ACC112 (cell line): ENCODE measurements around the gene LARGE2.

Source experiments
- H2AFZ ChIP-seq: fragments of 200-600 bp; sonication (generic); one replicate; pipeline ENCODE4 v1.6.0; 2017; ENCODE audit warnings: antibody characterized with exemption, low read length; ENCODE audit not compliant: unreplicated experiment
- H3K27ac ChIP-seq: fragments of 200-600 bp; sonication (generic); 2 replicates; pipeline ENCODE4 v1.5.1; 2014; ENCODE audit warnings: low read depth, mild to moderate bottlenecking, antibody characterized with exemption, low read length, moderate library complexity
- H3K27me3 ChIP-seq: fragments of 200-600 bp; sonication (generic); 2 replicates; pipeline ENCODE4 v1.6.1; 2014; ENCODE audit warnings: mild to moderate bottlenecking, antibody characterized with exemption, low read length, moderate library complexity, mixed read lengths; ENCODE audit not compliant: insufficient read depth
- H3K36me3 ChIP-seq: fragments of 200-600 bp; sonication (generic); 2 replicates; pipeline ENCODE4 v1.6.1; 2016; ENCODE audit warnings: mild to moderate bottlenecking, antibody characterized with exemption, low read length, moderate library complexity, mixed read lengths; ENCODE audit not compliant: insufficient read depth
- H3K4me1 ChIP-seq: fragments of 200-600 bp; sonication (generic); one replicate; pipeline ENCODE4 v1.6.1; 2016; ENCODE audit warnings: low read length, mixed read lengths; ENCODE audit not compliant: insufficient read depth, unreplicated experiment, control insufficient read depth
- H3K4me3 ChIP-seq: fragments of 200-600 bp; sonication (generic); 2 replicates; pipeline ENCODE4 v1.5.1; 2014; ENCODE audit warnings: mild to moderate bottlenecking, low read depth, low read length
- H3K79me2 ChIP-seq: fragments of 200-600 bp; sonication (generic); one replicate; pipeline ENCODE4 v1.6.0; 2016; ENCODE audit warnings: low read length; ENCODE audit not compliant: control insufficient read depth, unreplicated experiment, insufficient read depth

The LARGE2 gene

DNA sequence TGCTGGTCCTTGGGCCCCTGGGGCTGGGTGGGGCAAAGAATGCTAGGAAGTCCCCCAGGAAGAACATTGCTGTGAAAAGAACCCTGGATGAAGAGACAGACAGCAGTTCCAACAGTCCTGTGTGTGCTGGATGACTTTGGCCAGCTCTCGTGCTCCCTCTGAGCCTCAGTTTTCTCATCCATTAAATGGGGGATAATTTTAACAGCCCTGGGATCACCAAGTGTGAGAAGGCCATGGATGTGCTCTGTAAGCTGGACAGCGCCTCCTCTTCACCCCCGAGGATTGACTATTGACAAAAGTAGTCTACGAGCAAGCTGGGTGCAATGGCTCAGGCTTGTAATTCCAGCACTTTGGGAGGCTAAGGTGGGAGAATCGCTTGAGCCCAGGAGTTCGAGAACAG lies 2.5 kb downstream of the LARGE2 start:
- no peaks in the 10 kb centered on the region for H3K36me3 ChIP-seq
- no peak overlapping the region for H3K27ac ChIP-seq
- no peak overlapping the region for H3K4me3 ChIP-seq
- peaks cover 34% of the 10 kb centered on the region for H3K27me3 ChIP-seq
- H3K79me2 ChIP-seq = no peaks in the 10 kb centered on the region
- no peak overlapping the region for H2AFZ ChIP-seq
- H3K4me1 ChIP-seq = peaks cover under 1% of the 10 kb centered on the region

DNA sequence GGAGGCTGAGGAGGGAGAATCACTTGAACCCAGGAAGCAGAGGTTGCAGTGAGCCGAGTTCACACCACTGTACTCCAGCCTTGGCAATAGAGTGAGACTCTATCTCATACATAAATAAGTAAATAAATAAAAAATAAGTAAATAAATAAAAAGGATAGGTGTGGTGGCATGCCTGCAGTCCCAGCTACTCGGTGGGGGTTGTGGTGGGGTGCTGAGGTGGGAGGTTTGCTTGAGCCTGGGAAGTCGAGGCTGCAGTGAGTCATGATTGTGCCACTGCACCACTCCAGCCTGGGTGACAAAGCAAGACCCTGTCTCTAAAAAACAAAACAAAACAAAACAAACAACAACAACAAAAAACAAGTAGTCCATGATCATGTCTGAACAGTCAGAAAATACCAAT lies 3.1 kb downstream of the LARGE2 start:
- H3K27me3 ChIP-seq = peaks cover 34% of the 10 kb centered on the region
- no peak overlapping the region for H3K4me3 ChIP-seq
- no peak overlapping the region for H2AFZ ChIP-seq
- H3K4me1 ChIP-seq = peaks cover 2% of the 10 kb centered on the region
- no peaks in the 10 kb centered on the region for H3K79me2 ChIP-seq
- H3K27ac ChIP-seq = no peak overlapping the region
- H3K36me3 ChIP-seq = no peaks in the 10 kb centered on the region

DNA sequence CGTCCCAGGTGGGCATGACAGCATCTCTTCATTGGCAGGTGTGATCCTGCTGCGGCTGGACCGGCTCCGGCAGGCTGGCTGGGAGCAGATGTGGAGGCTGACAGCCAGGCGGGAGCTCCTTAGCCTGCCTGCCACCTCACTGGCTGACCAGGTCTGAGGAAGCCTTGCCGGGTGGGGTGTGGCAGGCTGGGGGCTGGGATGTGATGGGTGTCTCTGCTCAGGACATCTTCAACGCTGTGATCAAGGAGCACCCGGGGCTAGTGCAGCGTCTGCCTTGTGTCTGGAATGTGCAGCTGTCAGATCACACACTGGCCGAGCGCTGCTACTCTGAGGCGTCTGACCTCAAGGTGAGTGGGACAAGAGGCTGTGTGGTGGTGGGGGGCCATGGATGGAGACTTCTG lies 3.5 kb downstream of the LARGE2 start:
- Histone ChIP-seq H2AFZ (no peak overlapping the region), H3K4me3 (no peak overlapping the region), H3K27ac (no peak overlapping the region), H3K79me2 (no peaks in the 10 kb centered on the region), H3K27me3 (peaks cover 33% of the 10 kb centered on the region), H3K4me1 (peaks cover 2% of the 10 kb centered on the region), H3K36me3 (no peaks in the 10 kb centered on the region)

DNA sequence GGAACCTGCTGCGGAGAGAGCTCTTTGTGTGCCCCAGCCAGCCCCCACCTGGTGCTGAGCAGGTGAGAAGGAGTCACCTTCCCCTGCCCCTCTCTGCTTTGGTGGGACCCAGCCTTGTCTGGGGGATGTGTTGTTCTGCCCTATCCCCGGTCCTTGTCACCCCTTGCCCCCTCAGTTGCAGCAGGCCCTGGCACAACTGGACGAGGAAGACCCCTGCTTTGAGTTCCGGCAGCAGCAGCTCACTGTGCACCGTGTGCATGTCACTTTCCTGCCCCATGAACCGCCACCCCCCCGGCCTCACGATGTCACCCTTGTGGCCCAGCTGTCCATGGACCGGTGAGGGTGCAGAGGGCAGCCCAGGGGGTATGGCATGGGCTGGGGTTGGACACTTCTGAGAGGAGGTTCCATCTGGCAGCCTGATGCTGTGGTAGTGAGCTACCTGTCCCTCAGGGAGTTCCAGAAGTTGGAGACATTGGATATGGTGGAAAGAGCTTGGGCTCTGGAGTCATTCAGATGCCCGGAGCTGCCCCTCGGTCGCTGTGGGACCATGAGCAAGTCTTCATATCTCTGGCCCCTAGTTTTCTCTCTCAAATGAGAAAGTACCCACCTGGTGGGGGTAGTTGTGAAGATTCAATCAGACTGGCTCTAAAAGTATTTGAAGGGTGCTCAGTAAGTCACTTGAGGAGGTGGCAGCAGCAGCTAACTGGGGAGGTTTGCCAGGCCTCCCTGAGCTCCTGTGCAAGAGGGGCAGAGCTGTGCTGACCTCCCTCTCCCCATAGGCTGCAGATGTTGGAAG lies 4.3 kb downstream of the LARGE2 start:
- no peaks in the 10 kb centered on the region for H3K79me2 ChIP-seq
- no peak overlapping the region for H3K4me3 ChIP-seq
- no peak overlapping the region for H2AFZ ChIP-seq
- peaks cover 2% of the 10 kb centered on the region for H3K4me1 ChIP-seq
- H3K27me3 ChIP-seq = peaks cover 26% of the 10 kb centered on the region
- no peak overlapping the region for H3K27ac ChIP-seq
- H3K36me3 ChIP-seq = no peaks in the 10 kb centered on the region

DNA sequence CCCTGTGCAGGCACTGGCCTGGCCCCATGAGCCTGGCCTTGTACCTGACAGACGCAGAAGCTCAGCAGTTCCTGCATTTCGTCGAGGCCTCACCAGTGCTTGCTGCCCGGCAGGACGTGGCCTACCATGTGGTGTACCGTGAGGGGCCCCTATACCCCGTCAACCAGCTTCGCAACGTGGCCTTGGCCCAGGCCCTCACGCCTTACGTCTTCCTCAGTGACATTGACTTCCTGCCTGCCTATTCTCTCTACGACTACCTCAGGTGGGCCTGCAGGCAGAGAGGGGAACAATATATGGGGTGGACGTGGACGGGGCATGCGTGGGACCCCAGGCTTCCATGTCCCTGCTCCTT lies 4.9 kb downstream of the LARGE2 start:
- peaks cover 2% of the 10 kb centered on the region for H3K4me1 ChIP-seq
- H3K4me3 ChIP-seq = no peak overlapping the region
- H3K27ac ChIP-seq = no peak overlapping the region
- peaks cover 20% of the 10 kb centered on the region for H3K27me3 ChIP-seq
- H3K79me2 ChIP-seq = no peaks in the 10 kb centered on the region
- H2AFZ ChIP-seq = no peak overlapping the region
- no peaks in the 10 kb centered on the region for H3K36me3 ChIP-seq

DNA sequence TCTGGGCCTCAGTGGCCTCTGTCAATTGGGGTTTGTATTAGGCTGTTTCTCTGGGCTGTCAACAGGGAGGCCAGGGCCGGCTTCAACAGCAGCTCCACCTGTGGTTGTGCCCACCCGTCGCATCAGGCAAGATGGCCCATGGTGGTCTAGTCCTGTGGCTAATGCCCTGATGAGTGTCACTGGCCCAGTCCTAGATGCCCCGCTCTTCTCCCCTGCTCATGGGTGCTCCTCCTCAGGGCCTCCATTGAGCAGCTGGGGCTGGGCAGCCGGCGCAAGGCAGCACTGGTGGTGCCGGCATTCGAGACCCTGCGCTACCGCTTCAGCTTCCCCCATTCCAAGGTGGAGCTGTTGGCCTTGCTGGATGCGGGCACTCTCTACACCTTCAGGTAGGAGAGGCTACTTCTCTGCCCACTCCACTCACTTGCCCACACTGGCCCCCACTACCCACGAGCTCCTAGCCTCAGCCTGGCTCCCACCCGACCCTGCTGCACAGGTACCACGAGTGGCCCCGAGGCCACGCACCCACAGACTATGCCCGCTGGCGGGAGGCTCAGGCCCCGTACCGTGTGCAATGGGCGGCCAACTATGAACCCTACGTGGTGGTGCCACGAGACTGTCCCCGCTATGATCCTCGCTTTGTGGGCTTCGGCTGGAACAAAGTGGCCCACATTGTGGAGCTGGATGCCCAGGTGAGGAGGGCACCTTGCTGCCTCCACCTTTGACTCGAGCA lies 5.4 kb downstream of the LARGE2 start:
- no peaks in the 10 kb centered on the region for H3K79me2 ChIP-seq
- H2AFZ ChIP-seq = no peak overlapping the region
- no peak overlapping the region for H3K27ac ChIP-seq
- H3K36me3 ChIP-seq = no peaks in the 10 kb centered on the region
- H3K4me1 ChIP-seq = peaks cover 2% of the 10 kb centered on the region
- no peak overlapping the region for H3K4me3 ChIP-seq
- peaks cover 14% of the 10 kb centered on the region for H3K27me3 ChIP-seq

DNA sequence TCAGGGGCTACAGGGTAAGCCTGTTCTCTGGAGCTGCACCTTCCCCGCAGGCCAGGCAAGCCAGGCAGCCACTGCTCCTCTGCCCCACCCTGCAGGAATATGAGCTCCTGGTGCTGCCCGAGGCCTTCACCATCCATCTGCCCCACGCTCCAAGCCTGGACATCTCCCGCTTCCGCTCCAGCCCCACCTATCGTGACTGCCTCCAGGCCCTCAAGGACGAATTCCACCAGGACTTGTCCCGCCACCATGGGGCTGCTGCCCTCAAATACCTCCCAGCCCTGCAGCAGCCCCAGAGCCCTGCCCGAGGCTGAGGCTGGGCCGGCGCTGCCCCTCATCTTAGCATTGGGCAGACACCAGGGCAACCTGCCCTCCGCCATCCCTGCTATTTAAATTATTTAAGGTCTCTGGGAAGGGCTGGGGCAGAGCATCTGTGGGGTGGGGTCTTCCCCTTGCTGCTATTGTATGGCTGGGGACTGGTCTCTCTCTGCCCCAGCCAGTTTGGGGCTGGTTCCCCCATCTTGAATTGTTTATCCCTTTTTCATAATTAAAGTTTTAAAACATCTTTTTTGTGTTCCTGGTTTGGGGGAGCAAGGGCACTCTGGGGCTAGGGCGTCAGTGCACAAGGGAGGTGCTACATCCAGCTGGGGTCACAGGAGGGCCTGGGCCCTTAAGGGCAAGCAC lies 6.2 kb downstream of the LARGE2 start:
- Histone ChIP-seq H3K36me3 (no peaks in the 10 kb centered on the region), H3K4me3 (no peak overlapping the region), H2AFZ (no peak overlapping the region)

DNA sequence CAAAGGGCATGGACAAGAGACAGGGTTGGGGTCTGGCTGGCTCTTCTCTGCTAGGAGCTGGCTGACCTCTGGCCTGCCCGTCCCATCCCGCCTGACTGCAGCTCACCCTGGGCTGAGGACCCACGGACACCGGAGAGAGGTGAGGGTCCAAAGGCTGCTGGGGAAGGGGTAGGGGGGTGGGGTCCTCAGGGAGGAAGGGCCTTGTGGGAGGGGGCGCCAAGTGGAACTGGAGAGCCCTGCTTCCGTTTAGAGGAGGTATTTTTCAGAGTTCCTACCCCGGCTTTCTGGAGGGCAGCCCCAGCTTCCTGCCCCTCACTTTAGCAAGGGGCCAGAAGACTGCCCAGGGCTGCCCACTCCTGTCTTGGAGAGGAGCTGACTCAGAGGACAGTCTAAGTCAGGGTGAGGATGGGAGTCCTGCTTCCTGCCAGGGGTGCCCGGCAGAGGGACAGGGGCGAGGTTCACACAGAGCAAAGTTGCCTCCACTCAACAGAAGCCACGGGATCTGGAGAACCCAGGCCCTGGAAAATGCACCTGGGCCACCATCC lies 7.1 kb downstream of the LARGE2 start:
- Histone ChIP-seq H3K4me1 (peaks cover 2% of the 10 kb centered on the region), H3K27me3 (no peaks in the 10 kb centered on the region), H3K36me3 (no peaks in the 10 kb centered on the region), H3K4me3 (no peak overlapping the region), H2AFZ (no peak overlapping the region), H3K79me2 (no peaks in the 10 kb centered on the region), H3K27ac (no peak overlapping the region)

More for the DNA sequence above, 6.2 kb downstream of the LARGE2 start:
- Histone ChIP-seq H3K27ac (no peak overlapping the region), H3K4me1 (peaks cover 2% of the 10 kb centered on the region), H3K79me2 (no peaks in the 10 kb centered on the region), H3K27me3 (peaks cover 7% of the 10 kb centered on the region; the same call in 1 of the 2 replicates)

DNA sequence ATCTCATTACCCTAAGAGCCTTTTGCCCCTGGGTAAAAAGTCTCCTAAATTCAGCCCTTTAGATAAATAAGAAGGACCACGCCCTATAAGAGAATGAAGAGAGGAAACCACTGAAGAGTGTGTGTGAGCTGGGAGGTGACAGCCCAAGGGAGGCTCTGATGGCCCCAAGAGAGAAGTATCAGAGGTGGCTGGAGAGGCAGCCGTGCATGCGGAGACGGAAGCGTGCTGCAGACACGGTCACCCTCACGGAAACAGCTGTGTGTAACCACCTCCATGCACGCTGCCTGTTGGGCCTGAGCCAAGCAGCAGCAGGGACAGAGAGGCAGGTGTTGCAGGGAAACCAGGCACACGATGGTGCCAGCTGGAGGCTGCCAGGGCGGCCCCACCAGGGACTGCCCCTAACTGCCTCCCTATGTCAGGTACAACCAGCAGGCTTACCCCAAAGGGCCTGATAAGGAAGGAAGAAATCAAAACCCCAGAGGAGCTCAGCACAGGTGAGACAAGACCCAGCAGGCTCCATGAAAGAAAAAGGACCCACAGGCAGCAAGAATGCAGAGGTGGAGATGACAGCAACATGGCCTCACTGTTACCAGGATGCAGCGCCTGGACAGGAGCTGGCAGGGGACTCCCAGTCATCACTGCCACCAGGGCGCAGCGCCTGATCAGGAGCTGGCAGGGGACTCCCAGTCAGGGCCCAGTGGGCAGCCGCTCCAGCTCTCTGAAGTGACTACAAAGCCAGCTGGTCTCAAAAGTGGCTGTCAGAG lies 7.8 kb downstream of the LARGE2 start:
- no peak overlapping the region for H2AFZ ChIP-seq
- H3K4me3 ChIP-seq = no peak overlapping the region
- peaks cover 2% of the 10 kb centered on the region for H3K4me1 ChIP-seq
- H3K79me2 ChIP-seq = no peaks in the 10 kb centered on the region
- no peaks in the 10 kb centered on the region for H3K27me3 ChIP-seq
- peaks cover 6% of the 10 kb centered on the region; the same call in 1 of the 2 replicates for H3K36me3 ChIP-seq
- H3K27ac ChIP-seq = no peak overlapping the region

DNA sequence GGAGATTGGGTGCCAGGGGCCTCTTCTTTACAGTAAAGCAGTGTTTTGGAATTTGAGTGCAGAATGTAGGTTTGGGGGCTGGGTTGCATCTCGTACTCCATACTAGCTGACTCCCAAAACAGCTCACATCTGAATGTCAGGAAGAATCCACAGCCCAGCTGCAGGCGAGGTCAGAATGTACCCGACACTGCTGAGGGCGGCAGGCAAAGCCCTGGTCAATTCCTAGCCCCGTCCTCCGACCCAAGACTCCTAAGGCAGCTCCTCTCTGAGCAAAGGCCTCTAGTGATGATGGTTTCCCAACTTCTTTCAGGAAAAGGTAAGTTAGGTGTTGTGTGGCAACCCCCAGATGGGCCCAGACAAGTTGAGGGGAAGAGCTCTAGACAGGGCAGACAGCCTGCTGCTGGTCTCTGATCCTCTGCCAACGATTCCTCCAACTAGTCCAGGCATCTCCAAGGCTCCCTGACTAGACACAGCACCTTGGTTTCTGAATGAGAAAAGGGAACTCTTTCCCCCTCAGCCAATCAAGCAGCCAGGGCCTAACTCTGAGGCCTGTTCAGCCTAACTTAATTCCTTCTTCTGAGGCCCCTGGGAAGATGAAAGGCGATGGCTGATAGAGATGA lies 8.6 kb downstream of the LARGE2 start:
- no peak overlapping the region for H3K27ac ChIP-seq
- H3K27me3 ChIP-seq = no peaks in the 10 kb centered on the region
- H3K36me3 ChIP-seq = peaks cover 11% of the 10 kb centered on the region; the same call in 1 of the 2 replicates
- peaks cover 2% of the 10 kb centered on the region for H3K4me1 ChIP-seq
- H2AFZ ChIP-seq = no peak overlapping the region
- H3K79me2 ChIP-seq = no peaks in the 10 kb centered on the region
- no peak overlapping the region for H3K4me3 ChIP-seq
